ENCODE measurements around the gene NEURL3. TPM values are rescaled to one million over a fixed set of nuclear protein-coding genes. Genes with fewer than 3 reads are reported as not detected.

The NEURL3 gene
- total and polyA plus RNA-seq, 2 of the 8 experiments (the other 6 are each of a cell fraction or from before 2014, with no cell fraction given): not detected

DNA sequence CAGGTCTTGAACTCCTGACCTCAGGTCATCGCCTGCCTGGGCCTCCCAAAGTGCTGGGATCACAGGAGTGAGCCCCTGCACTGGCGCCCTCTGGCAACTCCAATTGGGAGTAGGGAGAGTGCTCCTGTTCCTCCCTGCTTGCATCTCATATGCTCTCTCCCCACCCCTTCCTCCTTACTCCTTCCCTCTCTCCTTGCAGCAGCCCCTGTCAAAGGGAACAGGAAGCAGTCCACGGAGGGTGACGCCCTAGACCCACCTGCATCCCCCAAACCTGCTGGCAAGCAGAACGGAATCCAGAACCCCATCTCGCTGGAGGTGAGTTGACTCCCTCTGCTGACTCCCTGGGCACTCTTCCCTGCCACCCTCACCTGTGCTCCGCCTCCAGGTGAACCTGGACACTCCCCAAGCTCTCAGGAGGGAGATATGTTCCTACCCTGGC, 42.1 kb upstream of the NEURL3 start:
- 0 out of 2 replicates have a peak, but pooled peaks cover 1% of the 10 kb centered on the region for H3K23me2 ChIP-seq (ENCODE audit: low read depth, low read length)
- H3K23ac ChIP-seq (ENCODE audit: insufficient read length): no peak overlapping the region
- 0 out of 2 replicates have a peak overlapping the region, but pooled peaks have one; percentile 31 for H2AK5ac ChIP-seq (ENCODE audit: low read depth, low read length)
- no peaks in the 10 kb centered on the region for H3K79me2 ChIP-seq (ENCODE audit: control insufficient read depth in 1 of 2, insufficient read depth in 2 of 2, low read length in 2 of 2)
- H3K79me1 ChIP-seq (ENCODE audit: low read depth, low read length): no peaks in the 10 kb centered on the region; the same call in 1 of the 2 replicates
- H3K27ac ChIP-seq (ENCODE audit: low read depth, low read length): no peak overlapping the region
- peaks cover 0 to 2% of the 10 kb centered on the region in 2 experiments for H4K20me1 ChIP-seq (replicated peaks in 1 of 2; ENCODE audit: control insufficient read depth in 1 of 2, insufficient read depth in 2 of 2, low read length in 2 of 2)
- no peak overlapping the region for H2AFZ ChIP-seq (ENCODE audit: low read length)
- H2BK12ac ChIP-seq (ENCODE audit: low read depth, low read length): 0 out of 2 replicates have a peak overlapping the region, but pooled peaks have one; percentile 44
- H3K9ac ChIP-seq (replicated peaks in 1 of 4; ENCODE audit: extremely low read depth in 1 of 4, low read depth in 3 of 4, low read length in 3 of 4): no peak overlapping the region
- H4K5ac ChIP-seq (ENCODE audit: insufficient read length, low read depth, low read length): peak overlapping the region; percentile 8
- H3K4me3 ChIP-seq (ENCODE audit: extremely low read depth in 1 of 4, insufficient read depth in 2 of 4, low read depth in 3 of 4, low read length in 4 of 4): peak overlapping the region in 1 of 4 experiments; percentile 38; a peak in 4 of 8 replicates
- H3K4me2 ChIP-seq (ENCODE audit: insufficient read depth in 1 of 2, low read depth in 2 of 2, low read length in 2 of 2): peak overlapping the region; percentile 63
- FAIRE-seq (peak; percentile 82), DNase-seq (ENCODE audit: low read depth in 1 of 2, low spot score in 2 of 2) (peak in 1 of 2 experiments; percentile 74)
- H3K9me3 ChIP-seq (ENCODE audit: insufficient read depth in 2 of 2, low read depth in 1 of 2, low read length in 1 of 2): peaks cover 0 to 5% of the 10 kb centered on the region in 2 experiments; a peak in 1 of 4 replicates
- no peak overlapping the region for H2BK120ac ChIP-seq (replicated peaks; ENCODE audit: low read depth, low read length)
- no peak overlapping the region for H3K4ac ChIP-seq (replicated peaks; ENCODE audit: insufficient read length, low read depth, low read length)
- no peak overlapping the region for H4K91ac ChIP-seq (replicated peaks; ENCODE audit: insufficient read length, low read length)
- H3K56ac ChIP-seq (replicated peaks; ENCODE audit: insufficient read length, low read depth, low read length): no peak overlapping the region
- H3K14ac ChIP-seq (ENCODE audit: insufficient read length): no peak overlapping the region
- H3K36me3 ChIP-seq (ENCODE audit: control insufficient read depth in 2 of 4, insufficient read depth in 4 of 4, low read length in 3 of 4): no peaks in the 10 kb centered on the region
- 0 out of 2 replicates have a peak overlapping the region, but pooled peaks have one; percentile 36 for H2BK20ac ChIP-seq (ENCODE audit: low read length)
- ChIA-PET POLR2A (ENCODE audit: partially characterized antibody) (interaction anchor here (1.1 to 5.4 kb wide), 3 partner anchors 9 to 14 kb away, joined by 4 to 33 read pairs (median 5); partner anchors contain the start of gene ARID5A), CTCF (ENCODE audit: partially characterized antibody) (interaction anchor here (0.9 to 13.1 kb wide), 9 partner anchors 13 to 138 kb away, joined by 3 to 361 read pairs (median 5); partner anchors contain the start of gene ARID5A)
- H2BK15ac ChIP-seq (ENCODE audit: low read length): no peak overlapping the region
- H3K18ac ChIP-seq (ENCODE audit: extremely low read depth, low read length): no peak overlapping the region
- WGBS, 2 experiments (ENCODE audit: extremely low coverage in 1 of 2, insufficient coverage in 1 of 2, insufficient read length in 1 of 2, insufficient replicate concordance in 2 of 2, low coverage in 1 of 2, low lambda C conversion rate in 2 of 2, missing lambda C conversion rate in 1 of 2): 25% methylated on average over 7 of the region's 7 CpGs; no CpG with 5 or more reads in 1 of the 2 experiments
- peaks cover 0 to 2% (median 0%) of the 10 kb centered on the region in 4 experiments; a peak in 3 of 7 replicates for H3K27me3 ChIP-seq (replicated peaks in 1 of 4; ENCODE audit: control insufficient read depth in 3 of 4, extremely low read depth in 1 of 4, insufficient read depth in 3 of 4, low read length in 3 of 4)
- H2BK5ac ChIP-seq (ENCODE audit: low read depth, low read length): peak overlapping the region; percentile 61; the same call in 1 of the 2 replicates
- H4K8ac ChIP-seq (ENCODE audit: extremely low read depth, insufficient read depth, low read length): no peak overlapping the region; the same call in 1 of the 2 replicates
- peaks cover 2 to 20% (median 5%) of the 10 kb centered on the region in 4 experiments; a peak in 6 of 7 replicates for H3K4me1 ChIP-seq (replicated peaks in 1 of 4; ENCODE audit: control insufficient read depth in 3 of 4, insufficient read depth in 4 of 4, low read length in 3 of 4)
- peak; percentile 60; the same call in 1 of the 2 replicates for TF ChIP-seq KDM1A (IDR thresholded peaks at IDR 0.05; ENCODE audit: borderline replicate concordance, low read length)
- 0 out of 4 replicates have a peak, but pooled peaks of 1 of the 2 experiments have one; percentile 25 for TF ChIP-seq HDAC2 (IDR thresholded peaks at IDR 0.05; ENCODE audit: borderline replicate concordance in 1 of 2, low read depth in 2 of 2, low read length in 2 of 2)
- peak; percentile 28 for TF ChIP-seq EZH2 (IDR thresholded peaks at IDR 0.05; ENCODE audit: low read depth, low read length, severe bottlenecking)
- peak; percentile 24; the same call in 1 of the 2 replicates for TF ChIP-seq YY1 (IDR thresholded peaks at IDR 0.05; ENCODE audit: low read depth, low read length)
- TF ChIP-seq ASH2L (IDR thresholded peaks at IDR 0.05; ENCODE audit: low read length): peak; percentile 85
- peak; percentile 26 for TF ChIP-seq TAF7 (optimal IDR thresholded peaks at IDR 0.05; ENCODE audit: borderline replicate concordance, low read depth, low read length)
- TF ChIP-seq SP2 (IDR thresholded peaks at IDR 0.05; ENCODE audit: low read length): no peak
- TF ChIP-seq, protein P1, sequence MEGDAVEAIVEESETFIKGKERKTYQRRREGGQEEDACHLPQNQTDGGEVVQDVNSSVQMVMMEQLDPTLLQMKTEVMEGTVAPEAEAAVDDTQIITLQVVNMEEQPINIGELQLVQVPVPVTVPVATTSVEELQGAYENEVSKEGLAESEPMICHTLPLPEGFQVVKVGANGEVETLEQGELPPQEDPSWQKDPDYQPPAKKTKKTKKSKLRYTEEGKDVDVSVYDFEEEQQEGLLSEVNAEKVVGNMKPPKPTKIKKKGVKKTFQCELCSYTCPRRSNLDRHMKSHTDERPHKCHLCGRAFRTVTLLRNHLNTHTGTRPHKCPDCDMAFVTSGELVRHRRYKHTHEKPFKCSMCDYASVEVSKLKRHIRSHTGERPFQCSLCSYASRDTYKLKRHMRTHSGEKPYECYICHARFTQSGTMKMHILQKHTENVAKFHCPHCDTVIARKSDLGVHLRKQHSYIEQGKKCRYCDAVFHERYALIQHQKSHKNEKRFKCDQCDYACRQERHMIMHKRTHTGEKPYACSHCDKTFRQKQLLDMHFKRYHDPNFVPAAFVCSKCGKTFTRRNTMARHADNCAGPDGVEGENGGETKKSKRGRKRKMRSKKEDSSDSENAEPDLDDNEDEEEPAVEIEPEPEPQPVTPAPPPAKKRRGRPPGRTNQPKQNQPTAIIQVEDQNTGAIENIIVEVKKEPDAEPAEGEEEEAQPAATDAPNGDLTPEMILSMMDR (IDR thresholded peaks at IDR 0.05; ENCODE audit: control extremely low read depth in 1 of 3, insufficient read depth in 1 of 3, low read depth in 1 of 3, low read length in 3 of 3): peak in 1 of 3 experiments; percentile 33; a peak in 1 of 4 replicates

All from H1 (cell line).